Measurements from ENCODE around the gene FAM131C. TPM values are rescaled to one million over a fixed set of nuclear protein-coding genes. Genes with fewer than 3 reads are reported as not detected.
A peak's percentile ranks its signal among the peaks of the same experiment; 100 is the strongest.

The FAM131C gene
- total RNA-seq, 6 experiments from 2014 or later, result 0.19 to 1.00 TPM; not detected in 4

GRCh38 chr1:16017076-16017460 lies 56.4 kb downstream of the FAM131C start:
- intact Hi-C loops (cut with DNase I), result no loop called here
- no peak for ATAC-seq

GRCh38 chr1:16015960-16016901 lies 57.2 kb downstream of the FAM131C start:
- H3K4me1 ChIP-seq, result peaks cover 0 to 11% (median 2%) of the 10 kb centered on the region in 4 donors
- WGBS (ENCODE audit: insufficient coverage, low coverage, low lambda C conversion rate, missing lambda C conversion rate), result no CpG with 5 or more reads among the region's 23 CpGs
- no peaks in the 10 kb centered on the region for H3K36me3 ChIP-seq
- DNase-seq, result no peak
- no peak overlapping the region for H3K4me3 ChIP-seq
- TF ChIP-seq CTCF (IDR thresholded peaks at IDR 0.05), result no peak
- TF ChIP-seq POLR2A (IDR thresholded peaks at IDR 0.05), result no peak
- ATAC-seq, result no peak
- intact Hi-C loops (cut with DNase I), result no loop called here
- no peak overlapping the region for H3K27ac ChIP-seq
- no peaks in the 10 kb centered on the region for H3K9me3 ChIP-seq
- H3K27me3 ChIP-seq, result no peaks in the 10 kb centered on the region

More at GRCh38 chr1:16017076-16017460, 56.4 kb downstream of the FAM131C start:
- DNase-seq, result no peak
- 70% methylated on average over 2 of the region's 10 CpGs for WGBS (ENCODE audit: insufficient coverage, low coverage, low lambda C conversion rate, missing lambda C conversion rate)
- Histone ChIP-seq H3K4me3 (no peak overlapping the region), H3K27ac (no peak overlapping the region), H3K27me3 (no peaks in the 10 kb centered on the region), H3K9me3 (no peaks in the 10 kb centered on the region), H3K4me1 (peaks cover 0 to 11% (median 2%) of the 10 kb centered on the region in 4 donors), H3K36me3 (no peaks in the 10 kb centered on the region)
- no peak for TF ChIP-seq CTCF (IDR thresholded peaks at IDR 0.05)
- TF ChIP-seq POLR2A (IDR thresholded peaks at IDR 0.05), result no peak

GRCh38 chr1:16015491-16015890 lies 58.0 kb downstream of the FAM131C start:
- Histone ChIP-seq H3K4me3 (no peak overlapping the region), H3K9me3 (no peaks in the 10 kb centered on the region), H3K27me3 (no peaks in the 10 kb centered on the region), H3K36me3 (no peaks in the 10 kb centered on the region), H3K27ac (no peak overlapping the region), H3K4me1 (peaks cover 0 to 11% (median 2%) of the 10 kb centered on the region in 4 donors)
- ATAC-seq, result no peak
- intact Hi-C loops (cut with DNase I), result no loop called here
- TF ChIP-seq CTCF (IDR thresholded peaks at IDR 0.05) (no peak), POLR2A (IDR thresholded peaks at IDR 0.05) (no peak)
- peak in 1 of 3 donors; percentile 48 for DNase-seq
- 60% methylated on average over 1 of the region's 25 CpGs for WGBS (ENCODE audit: insufficient coverage, low coverage, low lambda C conversion rate, missing lambda C conversion rate)

- TF ChIP-seq POLR2A (IDR thresholded peaks at IDR 0.05), result no peak
- no peak for TF ChIP-seq CTCF (IDR thresholded peaks at IDR 0.05)
- Histone ChIP-seq H3K27ac (no peak overlapping the region), H3K4me3 (no peak overlapping the region), H3K9me3 (no peaks in the 10 kb centered on the region), H3K27me3 (no peaks in the 10 kb centered on the region), H3K36me3 (no peaks in the 10 kb centered on the region), H3K4me1 (peaks cover 0 to 11% (median 2%) of the 10 kb centered on the region in 4 donors)
- peak in 1 of 3 donors; percentile 52 for DNase-seq
- intact Hi-C loops (cut with DNase I), result no loop called here
- ATAC-seq, result no peak
- WGBS (ENCODE audit: insufficient coverage, low coverage, low lambda C conversion rate, missing lambda C conversion rate), result 52% methylated on average over 4 of the region's 17 CpGs
Measured at GRCh38 chr1:16014509-16015482, 58.7 kb downstream of the FAM131C start.
